HG03558 (cell line): ENCODE data around the gene YAP1.

Source experiments
- ATAC-seq: cut with Tn5 transposase; IDR thresholded peaks from one replicate; pipeline ENCODE4 v1.9.1; 2021; ENCODE audit warnings: moderate number of reproducible peaks; ENCODE audit not compliant: unreplicated experiment; ENCODE audit errors: extremely low read depth

YAP1 gene

GRCh38 chr11:102109896-102110760 lies at the start of gene YAP1:
Gene YAP1, plus strand, starts transcription at chr11:102110447. Its CDS starts 402 bp downstream, at chr11:102110849.
- peak; percentile 71 for ATAC-seq

GRCh38 chr11:102061276-102061675 lies 49.0 kb upstream of the YAP1 start:
- ATAC-seq, result no peak

GRCh38 chr11:102062106-102062505 lies 48.1 kb upstream of the YAP1 start:
- no peak for ATAC-seq

- no peak for ATAC-seq
Measured at GRCh38 chr11:102064316-102064715, 45.9 kb upstream of the YAP1 start.

GRCh38 chr11:102070766-102071165 lies 39.5 kb upstream of the YAP1 start:
- ATAC-seq, result no peak

- no peak for ATAC-seq
Measured at GRCh38 chr11:102071497-102072472, 38.5 kb upstream of the YAP1 start.

- ATAC-seq, result no peak
Measured at GRCh38 chr11:102073253-102073652, 37.0 kb upstream of the YAP1 start.

- ATAC-seq, result no peak
Measured at GRCh38 chr11:102079625-102080024, 30.6 kb upstream of the YAP1 start.

GRCh38 chr11:102081313-102081712 lies 28.9 kb upstream of the YAP1 start:
- ATAC-seq, result no peak

GRCh38 chr11:102085864-102086551 lies 24.2 kb upstream of the YAP1 start:
- ATAC-seq, result no peak

- no peak for ATAC-seq
Measured at GRCh38 chr11:102097186-102097585, 13.1 kb upstream of the YAP1 start.

GRCh38 chr11:102099755-102100154 lies 10.5 kb upstream of the YAP1 start:
- ATAC-seq, result no peak

GRCh38 chr11:102108734-102109440 lies 1.4 kb upstream of the YAP1 start:
- no peak for ATAC-seq

GRCh38 chr11:102110761-102111010 lies 439 bp downstream of the YAP1 start:
- no peak for ATAC-seq

GRCh38 chr11:102111011-102111786 lies 952 bp downstream of the YAP1 start:
- no peak for ATAC-seq

GRCh38 chr11:102111787-102112508 lies 1.7 kb downstream of the YAP1 start:
- ATAC-seq, result no peak

GRCh38 chr11:102112509-102112821 lies 2.2 kb downstream of the YAP1 start:
- no peak for ATAC-seq

- no peak for ATAC-seq
Measured at GRCh38 chr11:102114032-102114431, 3.8 kb downstream of the YAP1 start.

- ATAC-seq, result no peak
Measured at GRCh38 chr11:102115557-102115956, 5.3 kb downstream of the YAP1 start.
